ENCODE data around the gene SLC35A3. TPM values are rescaled to one million over a fixed set of nuclear protein-coding genes. Genes with fewer than 3 reads are reported as not detected.

Gene SLC35A3
- total RNA-seq, 1 experiment from 2014 or later, result 19.0 TPM

- H3K4me3 ChIP-seq, result no peak overlapping the region
- H3K9me3 ChIP-seq (replicated peaks), result 0 out of 2 replicates have a peak, but pooled peaks cover 4% of the 10 kb centered on the region
- H3K36me3 ChIP-seq, result peaks cover 11% of the 10 kb centered on the region
- no peak for DNase-seq
- no peaks in the 10 kb centered on the region for H3K27me3 ChIP-seq
- H3K27ac ChIP-seq, result no peak overlapping the region
- H3K4me1 ChIP-seq, result no peaks in the 10 kb centered on the region
Measured at GRCh38 chr1:99988210-99988765, 18.5 kb downstream of the SLC35A3 start.

DNA sequence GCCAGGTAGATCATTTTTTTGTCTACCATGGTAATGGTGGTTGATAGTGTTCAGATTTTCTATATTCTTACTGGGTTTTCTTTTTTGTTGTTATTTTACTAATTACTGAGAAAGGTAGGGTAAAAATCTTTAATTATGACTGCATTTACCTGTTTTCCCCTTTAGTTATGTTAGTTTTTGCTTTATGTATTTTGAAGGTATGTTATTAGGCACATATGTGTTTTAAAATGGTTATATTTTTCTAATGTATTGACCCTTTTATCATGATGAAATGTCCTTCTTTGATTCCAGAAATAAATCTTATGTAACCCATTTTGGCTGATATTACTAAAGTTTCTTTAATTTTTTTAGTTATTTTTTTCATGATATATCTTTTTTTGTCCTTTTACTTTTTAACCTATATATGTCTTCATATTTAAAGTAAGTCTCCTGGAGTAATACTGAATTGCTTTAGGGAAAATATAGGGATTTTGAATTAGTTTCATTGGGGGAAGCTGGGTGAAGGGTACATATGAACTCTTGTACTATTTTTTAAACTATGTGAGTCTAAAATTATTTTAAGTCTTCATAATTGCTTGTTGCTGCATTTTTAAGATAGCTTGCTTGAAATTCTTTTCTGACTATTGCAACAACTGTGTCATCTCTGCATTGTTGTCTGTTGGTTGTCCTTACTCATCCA, 22.4 kb downstream of the SLC35A3 start:
- Histone ChIP-seq H3K4me3 (no peak overlapping the region), H3K36me3 (peaks cover 23% of the 10 kb centered on the region), H3K9me3 (replicated peaks) (peaks cover 8% of the 10 kb centered on the region; the same call in 1 of the 2 replicates), H3K27ac (no peak overlapping the region), H3K27me3 (no peaks in the 10 kb centered on the region), H3K4me1 (no peaks in the 10 kb centered on the region)
- DNase-seq, result no peak

GRCh38 chr1:99992760-99993467, 23.1 kb downstream of the SLC35A3 start:
- no peak for DNase-seq
- Histone ChIP-seq H3K27ac (no peak overlapping the region), H3K36me3 (peaks cover 23% of the 10 kb centered on the region), H3K4me1 (no peaks in the 10 kb centered on the region), H3K27me3 (no peaks in the 10 kb centered on the region), H3K9me3 (replicated peaks) (peaks cover 8% of the 10 kb centered on the region; the same call in 1 of the 2 replicates), H3K4me3 (no peak overlapping the region)

- no peak for DNase-seq
- Histone ChIP-seq H3K36me3 (peaks cover 23% of the 10 kb centered on the region), H3K4me1 (no peaks in the 10 kb centered on the region), H3K27me3 (no peaks in the 10 kb centered on the region), H3K9me3 (replicated peaks) (peaks cover 8% of the 10 kb centered on the region; the same call in 1 of the 2 replicates), H3K27ac (no peak overlapping the region), H3K4me3 (no peak overlapping the region)
Measured at GRCh38 chr1:99993468-99993845, 23.7 kb downstream of the SLC35A3 start.

DNA sequence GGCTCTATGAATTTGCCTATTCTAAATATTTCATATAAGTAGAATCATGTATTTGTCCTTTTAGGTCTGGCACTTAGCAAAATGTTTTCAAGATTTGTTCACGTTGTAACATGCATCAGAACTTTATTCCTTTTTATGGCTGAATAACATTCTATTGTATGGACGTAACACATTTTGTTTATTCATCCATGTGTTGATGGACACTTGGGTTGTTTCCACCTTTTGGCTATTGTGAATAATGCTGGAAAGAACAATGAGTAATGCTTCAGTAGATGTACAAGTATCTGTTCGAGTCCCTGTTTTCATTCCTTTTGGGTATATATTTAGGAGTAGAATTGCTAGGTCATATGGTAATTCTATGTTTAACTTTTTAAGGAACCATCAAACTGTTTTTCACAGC, 24.7 kb downstream of the SLC35A3 start:
- Histone ChIP-seq H3K36me3 (peaks cover 25% of the 10 kb centered on the region), H3K27ac (no peak overlapping the region), H3K4me1 (no peaks in the 10 kb centered on the region), H3K4me3 (no peak overlapping the region), H3K9me3 (replicated peaks) (peaks cover 8% of the 10 kb centered on the region; the same call in 1 of the 2 replicates), H3K27me3 (no peaks in the 10 kb centered on the region)
- DNase-seq, result no peak

- peaks cover 7% of the 10 kb centered on the region; the same call in 1 of the 2 replicates for H3K9me3 ChIP-seq (replicated peaks)
- H3K4me1 ChIP-seq, result no peaks in the 10 kb centered on the region
- no peak overlapping the region for H3K4me3 ChIP-seq
- DNase-seq, result no peak
- H3K27me3 ChIP-seq, result no peaks in the 10 kb centered on the region
- H3K36me3 ChIP-seq, result peaks cover 18% of the 10 kb centered on the region
- H3K27ac ChIP-seq, result no peak overlapping the region
Measured at GRCh38 chr1:99996951-99997350, 27.2 kb downstream of the SLC35A3 start.

DNA sequence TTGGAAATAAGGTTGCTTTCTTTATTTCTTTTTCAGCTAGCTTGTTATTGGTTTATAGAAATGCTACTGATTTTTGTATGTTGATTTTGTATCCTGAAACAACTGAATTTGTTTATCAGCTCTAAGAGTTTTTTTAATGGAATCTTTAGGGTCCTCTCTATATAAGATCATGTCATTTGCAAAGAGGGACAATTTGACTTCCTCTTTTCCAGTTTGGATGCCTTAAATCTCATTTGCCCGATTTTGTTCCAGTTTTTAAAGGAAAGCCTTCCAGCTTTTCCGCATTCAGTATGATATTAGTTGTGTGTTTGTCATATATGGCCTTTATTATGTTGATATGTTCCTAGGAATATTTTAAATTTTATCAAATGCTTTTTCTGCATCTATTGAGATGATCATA, 31.7 kb downstream of the SLC35A3 start:
- no peak overlapping the region for H3K27ac ChIP-seq
- no peaks in the 10 kb centered on the region for H3K27me3 ChIP-seq
- DNase-seq, result no peak
- peaks cover 14% of the 10 kb centered on the region for H3K36me3 ChIP-seq
- no peaks in the 10 kb centered on the region for H3K4me1 ChIP-seq
- no peak overlapping the region for H3K4me3 ChIP-seq
- peaks cover 12% of the 10 kb centered on the region; the same call in 1 of the 2 replicates for H3K9me3 ChIP-seq (replicated peaks)

GRCh38 chr1:100005424-100005823, 35.6 kb downstream of the SLC35A3 start:
- H3K27ac ChIP-seq, result no peak overlapping the region

DNA sequence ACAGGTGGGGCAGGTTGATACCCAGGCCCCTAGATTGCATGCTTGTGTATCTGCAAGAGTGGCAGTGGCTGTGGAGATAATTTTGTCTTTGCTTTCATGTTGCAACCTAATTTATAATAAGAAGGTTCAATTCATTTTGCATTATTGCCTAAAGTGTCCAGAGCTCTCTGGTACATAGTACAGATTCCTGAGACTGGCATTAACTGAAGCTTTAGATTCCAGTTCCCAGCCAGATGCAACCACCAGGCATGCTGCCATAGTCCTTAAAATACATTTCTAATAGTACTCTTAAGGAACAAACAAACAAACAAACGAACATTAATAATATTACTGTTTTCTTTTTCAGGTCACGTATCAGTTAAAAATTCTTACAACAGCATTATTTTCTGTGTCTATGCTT, 36.9 kb downstream of the SLC35A3 start:
- Histone ChIP-seq H3K27ac (no peak overlapping the region), H3K4me1 (no peaks in the 10 kb centered on the region), H3K9me3 (replicated peaks) (peaks cover 12% of the 10 kb centered on the region; the same call in 1 of the 2 replicates), H3K36me3 (peaks cover 18% of the 10 kb centered on the region), H3K27me3 (no peaks in the 10 kb centered on the region), H3K4me3 (no peak overlapping the region)
- no peak for DNase-seq

More at GRCh38 chr1:100005424-100005823, 35.6 kb downstream of the SLC35A3 start:
- Histone ChIP-seq H3K36me3 (peaks cover 18% of the 10 kb centered on the region), H3K4me3 (no peak overlapping the region), H3K9me3 (replicated peaks) (peaks cover 12% of the 10 kb centered on the region; the same call in 1 of the 2 replicates), H3K27me3 (no peaks in the 10 kb centered on the region), H3K4me1 (no peaks in the 10 kb centered on the region)
- DNase-seq, result no peak

GRCh38 chr1:100009458-100009857, 39.7 kb downstream of the SLC35A3 start:
- no peaks in the 10 kb centered on the region for H3K27me3 ChIP-seq
- H3K36me3 ChIP-seq, result peaks cover 18% of the 10 kb centered on the region
- H3K4me1 ChIP-seq, result no peaks in the 10 kb centered on the region
- no peak for DNase-seq
- H3K27ac ChIP-seq, result no peak overlapping the region
- H3K4me3 ChIP-seq, result no peak overlapping the region
- peaks cover 10% of the 10 kb centered on the region; the same call in 1 of the 2 replicates for H3K9me3 ChIP-seq (replicated peaks)

DNA sequence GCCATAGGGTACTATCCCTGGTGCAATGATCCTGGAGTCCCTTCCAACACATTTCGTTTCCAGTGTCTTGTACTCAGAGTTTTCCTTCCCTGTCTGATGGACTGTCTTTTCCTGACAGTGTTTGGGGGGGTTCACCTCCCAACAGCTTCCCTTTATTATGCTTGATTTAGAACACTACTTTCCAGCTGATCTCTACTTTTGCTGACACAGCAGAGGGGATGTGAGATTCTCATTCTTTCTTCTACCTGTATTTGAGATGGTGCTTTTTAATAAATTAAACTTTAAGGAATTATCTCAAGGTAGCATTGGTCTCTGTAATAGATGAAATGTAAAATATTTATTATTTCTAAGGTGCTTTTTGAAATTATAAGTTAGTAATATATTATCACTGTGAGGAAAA, 41.0 kb downstream of the SLC35A3 start:
- H3K4me3 ChIP-seq, result no peak overlapping the region
- no peaks in the 10 kb centered on the region for H3K27me3 ChIP-seq
- no peak overlapping the region for H3K27ac ChIP-seq
- DNase-seq, result no peak
- peaks cover 12% of the 10 kb centered on the region for H3K36me3 ChIP-seq
- H3K4me1 ChIP-seq, result no peaks in the 10 kb centered on the region
- peaks cover 1% of the 10 kb centered on the region; the same call in 1 of the 2 replicates for H3K9me3 ChIP-seq (replicated peaks)

- Histone ChIP-seq H3K27me3 (no peaks in the 10 kb centered on the region), H3K4me3 (no peak overlapping the region), H3K36me3 (no peaks in the 10 kb centered on the region), H3K9me3 (replicated peaks) (no peaks in the 10 kb centered on the region), H3K27ac (no peak overlapping the region), H3K4me1 (no peaks in the 10 kb centered on the region)
- DNase-seq, result no peak
Measured at GRCh38 chr1:100019220-100019619, 49.4 kb downstream of the SLC35A3 start.

GRCh38 chr1:100023482-100023881, 53.7 kb downstream of the SLC35A3 start:
- no peaks in the 10 kb centered on the region for H3K4me1 ChIP-seq
- H3K27me3 ChIP-seq, result no peaks in the 10 kb centered on the region
- no peak overlapping the region for H3K27ac ChIP-seq
- DNase-seq, result no peak
- no peak overlapping the region for H3K4me3 ChIP-seq
- no peaks in the 10 kb centered on the region for H3K9me3 ChIP-seq (replicated peaks)
- no peaks in the 10 kb centered on the region for H3K36me3 ChIP-seq

DNA sequence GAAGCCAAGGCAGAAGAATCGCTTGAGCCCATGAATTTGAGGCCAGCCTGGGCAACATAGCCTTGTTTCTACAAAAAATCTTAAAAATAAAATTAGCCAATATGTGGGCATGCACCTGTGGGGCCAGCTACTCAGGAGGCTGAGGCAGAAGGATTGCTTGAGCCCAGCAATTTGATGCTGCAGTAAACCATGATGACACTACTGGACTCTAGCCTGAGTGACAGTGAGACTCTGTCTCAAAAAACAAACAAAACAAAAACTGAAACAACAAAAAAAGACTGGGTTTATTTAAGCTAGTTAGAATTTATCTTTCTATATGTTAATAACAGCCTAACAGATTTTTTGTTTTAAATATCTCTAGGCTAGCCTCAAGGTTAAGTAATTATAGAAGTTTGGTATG, 57.4 kb downstream of the SLC35A3 start:
- DNase-seq, result no peak
- Histone ChIP-seq H3K27me3 (no peaks in the 10 kb centered on the region), H3K9me3 (replicated peaks) (no peaks in the 10 kb centered on the region), H3K36me3 (no peaks in the 10 kb centered on the region), H3K4me1 (no peaks in the 10 kb centered on the region), H3K4me3 (no peak overlapping the region), H3K27ac (no peak overlapping the region)

- no peaks in the 10 kb centered on the region for H3K4me1 ChIP-seq
- H3K27me3 ChIP-seq, result no peaks in the 10 kb centered on the region
- no peak overlapping the region for H3K27ac ChIP-seq
- H3K4me3 ChIP-seq, result no peak overlapping the region
- DNase-seq, result no peak
- no peaks in the 10 kb centered on the region for H3K36me3 ChIP-seq
- H3K9me3 ChIP-seq (replicated peaks), result no peaks in the 10 kb centered on the region
Measured at GRCh38 chr1:100028765-100029164, 59.0 kb downstream of the SLC35A3 start.

Data from SJCRH30 (cell line).